Hepatocyte (in vitro differentiated cells): ENCODE measurements around the gene FAM234A. TPM values are rescaled to one million over a fixed set of nuclear protein-coding genes. Genes with fewer than 3 reads are reported as not detected.
A peak's percentile ranks its signal among the peaks of the same experiment; 100 is the strongest.

Source experiments
- DNase-seq: peaks from one replicate; pipeline ENCODE4 v3.0.0-alpha.2; 2016; ENCODE audit warnings: low spot score
- H2AFZ ChIP-seq: fragments of 200-600 bp; sonication (generic); 2 replicates; pipeline ENCODE4 v1.6.0; 2016; ENCODE audit warnings: antibody characterized with exemption, mild to moderate bottlenecking
- H3K27ac ChIP-seq: fragments of 200-600 bp; sonication (generic); 2 replicates; pipeline ENCODE4 v1.5.1; 2016; ENCODE audit warnings: mild to moderate bottlenecking
- H3K27me3 ChIP-seq: fragments of 200-600 bp; sonication (generic); 2 replicates; pipeline ENCODE4 v1.6.1; 2016
- H3K36me3 ChIP-seq: fragments of 200-600 bp; sonication (generic); replicated peaks from 2 replicates; pipeline ENCODE4 v1.5.1; 2016; ENCODE audit warnings: low read depth; ENCODE audit not compliant: insufficient read depth
- H3K4me1 ChIP-seq: fragments of 200-600 bp; sonication (generic); 2 replicates; pipeline ENCODE4 v1.5.1; 2016; ENCODE audit warnings: mild to moderate bottlenecking, moderate library complexity; ENCODE audit not compliant: insufficient read depth
- H3K4me2 ChIP-seq: fragments of 200-600 bp; sonication (generic); 2 replicates; pipeline ENCODE4 v1.6.0; 2016
- H3K4me3 ChIP-seq: fragments of 200-600 bp; sonication (generic); 2 replicates; pipeline ENCODE4 v1.5.1; 2016; ENCODE audit warnings: mild to moderate bottlenecking
- H3K79me2 ChIP-seq: fragments of 200-600 bp; sonication (generic); 2 replicates; pipeline ENCODE4 v1.6.0; 2017; ENCODE audit warnings: mild to moderate bottlenecking
- H3K9me2 ChIP-seq: fragments of 200-600 bp; sonication (generic); replicated peaks from 2 replicates; pipeline ENCODE4 v1.6.0; 2017; ENCODE audit warnings: mild to moderate bottlenecking; ENCODE audit not compliant: insufficient read depth
- H3K9me3 ChIP-seq: fragments of 200-600 bp; sonication (generic); 2 replicates; pipeline ENCODE4 v1.5.1; 2016; ENCODE audit warnings: low read depth, mild to moderate bottlenecking
- H4K20me1 ChIP-seq: fragments of 200-600 bp; sonication (generic); 2 replicates; pipeline ENCODE4 v1.6.0; 2016; ENCODE audit warnings: mild to moderate bottlenecking; ENCODE audit not compliant: insufficient read depth, poor library complexity, severe bottlenecking
- EZH2 ChIP-seq: fragments of 200-600 bp; sonication (generic); IDR thresholded peaks from 2 replicates; pipeline ENCODE4 v1.6.1; 2016; ENCODE audit warnings: antibody characterized with exemption, mild to moderate bottlenecking, borderline replicate concordance
- EZH2phosphoT487 ChIP-seq: fragments of 200-600 bp; sonication (generic); IDR thresholded peaks from one replicate; pipeline ENCODE4 v1.6.1; 2018; ENCODE audit warnings: antibody characterized with exemption, mild to moderate bottlenecking, low read depth, moderate library complexity; ENCODE audit not compliant: unreplicated experiment, severe bottlenecking
- WGBS: methylation state at CpG from one replicate; pipeline ENCODE4 v1.1.6; 2016; ENCODE audit warnings: low lambda C conversion rate; ENCODE audit errors: missing lambda C conversion rate; 5-methylcytosine and 5-hydroxymethylcytosine counted together
- polyA plus RNA-seq: library from polyadenylated mRNA; unstranded; fragments of >200 nt; fragmentation: Nextera tagmentation; extraction: Ambion mirVana; gene quantifications from 2 replicates; pipeline ENCODE4 v1.2.1, GENCODE V29; 2016
- total RNA-seq: library from RNA; depleted of rRNA; stranded (reverse); fragments of >200 nt; gene quantifications from 2 replicates; pipeline ENCODE4 v1.2.3, GENCODE V29; 2014
- TF ChIP-seq, protein P1 (sequence below): fragments of 200-600 bp; sonication (generic); IDR thresholded peaks from 2 replicates; pipeline ENCODE4 v1.5.1; 2016; ENCODE audit warnings: antibody characterized with exemption, mild to moderate bottlenecking; ENCODE audit not compliant: poor library complexity

The FAM234A gene
- total and polyA plus RNA-seq, 2 experiments from 2014 or later = 84.1 to 106 TPM

DNA sequence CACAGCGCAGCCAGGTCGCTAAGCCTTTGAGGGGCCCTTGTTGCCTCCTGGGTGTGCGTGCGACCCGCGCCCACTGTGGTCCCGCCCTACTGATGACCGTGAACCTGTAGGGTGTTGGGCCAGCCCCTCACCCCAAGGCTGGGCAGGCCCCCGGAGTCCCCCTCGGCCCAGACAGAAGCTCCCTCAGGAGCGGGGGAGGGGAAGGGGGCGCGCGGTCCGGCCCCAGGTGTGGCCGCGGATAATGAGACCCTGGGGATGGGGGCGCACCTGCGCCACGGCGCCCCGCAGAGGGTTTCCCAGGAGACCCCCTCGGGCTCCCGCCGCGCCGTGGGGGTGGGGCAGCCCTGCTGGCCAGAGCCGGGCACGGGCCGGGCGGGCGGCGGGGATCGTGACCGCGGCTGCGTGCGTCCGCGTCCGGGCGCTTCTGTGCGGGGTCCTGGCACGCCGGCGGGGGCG, 45.4 kb downstream of the FAM234A start:
- Histone ChIP-seq H3K4me3 (no peak overlapping the region), H4K20me1 (no peaks in the 10 kb centered on the region), H3K36me3 (no peaks in the 10 kb centered on the region), H2AFZ (no peak overlapping the region), H3K79me2 (no peaks in the 10 kb centered on the region), H3K4me1 (peaks cover 6% of the 10 kb centered on the region), H3K27ac (no peak overlapping the region), H3K9me3 (no peaks in the 10 kb centered on the region), H3K9me2 (no peaks in the 10 kb centered on the region), H3K4me2 (peak overlapping the region; percentile 75), H3K27me3 (peaks cover 44% of the 10 kb centered on the region)
- DNase-seq = no peak
- TF ChIP-seq, protein P1, sequence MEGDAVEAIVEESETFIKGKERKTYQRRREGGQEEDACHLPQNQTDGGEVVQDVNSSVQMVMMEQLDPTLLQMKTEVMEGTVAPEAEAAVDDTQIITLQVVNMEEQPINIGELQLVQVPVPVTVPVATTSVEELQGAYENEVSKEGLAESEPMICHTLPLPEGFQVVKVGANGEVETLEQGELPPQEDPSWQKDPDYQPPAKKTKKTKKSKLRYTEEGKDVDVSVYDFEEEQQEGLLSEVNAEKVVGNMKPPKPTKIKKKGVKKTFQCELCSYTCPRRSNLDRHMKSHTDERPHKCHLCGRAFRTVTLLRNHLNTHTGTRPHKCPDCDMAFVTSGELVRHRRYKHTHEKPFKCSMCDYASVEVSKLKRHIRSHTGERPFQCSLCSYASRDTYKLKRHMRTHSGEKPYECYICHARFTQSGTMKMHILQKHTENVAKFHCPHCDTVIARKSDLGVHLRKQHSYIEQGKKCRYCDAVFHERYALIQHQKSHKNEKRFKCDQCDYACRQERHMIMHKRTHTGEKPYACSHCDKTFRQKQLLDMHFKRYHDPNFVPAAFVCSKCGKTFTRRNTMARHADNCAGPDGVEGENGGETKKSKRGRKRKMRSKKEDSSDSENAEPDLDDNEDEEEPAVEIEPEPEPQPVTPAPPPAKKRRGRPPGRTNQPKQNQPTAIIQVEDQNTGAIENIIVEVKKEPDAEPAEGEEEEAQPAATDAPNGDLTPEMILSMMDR = no peak
- no peak for TF ChIP-seq EZH2phosphoT487
- WGBS = 34% methylated on average over 12 of the region's 47 CpGs

DNA sequence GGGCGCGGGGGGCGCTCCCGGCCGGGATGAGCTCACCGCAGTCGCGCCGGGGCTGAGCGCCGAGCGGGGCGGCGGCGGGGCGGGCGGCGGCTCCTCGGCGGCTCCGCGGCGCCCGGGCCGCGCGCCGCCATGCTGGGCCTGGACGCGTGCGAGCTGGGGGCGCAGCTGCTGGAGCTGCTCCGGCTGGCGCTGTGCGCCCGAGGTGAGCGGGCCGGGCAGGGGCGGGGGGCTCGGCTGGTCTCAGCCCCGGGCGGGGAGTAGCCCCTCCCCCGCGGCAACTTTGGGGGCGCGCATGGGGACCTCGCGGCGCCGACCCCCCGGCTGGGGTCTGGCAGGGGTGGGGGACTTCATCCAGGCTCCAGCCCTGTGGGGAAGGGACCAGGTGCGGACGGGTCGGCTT, 45.9 kb downstream of the FAM234A start, which contains the start of gene ARHGDIG:
Gene ARHGDIG, plus strand, starts transcription at position 40 of the 400 bp plus-strand sequence. Its CDS starts 90 bp downstream, at position 130.
- no peaks in the 10 kb centered on the region for H3K9me2 ChIP-seq
- WGBS = 1% methylated on average over 12 of the region's 54 CpGs
- H4K20me1 ChIP-seq = no peaks in the 10 kb centered on the region
- H3K4me3 ChIP-seq = peak within 1 kb of the TSS; percentile 55
- peak; percentile 53 for DNase-seq
- H3K27ac ChIP-seq = no peak within 1 kb of the TSS
- peaks cover 6% of the 10 kb centered on the region for H3K4me1 ChIP-seq
- peak within 1 kb of the TSS; percentile 95 for H3K4me2 ChIP-seq
- H3K9me3 ChIP-seq = no peaks in the 10 kb centered on the region
- H3K36me3 ChIP-seq = no peaks in the 10 kb centered on the region
- TF ChIP-seq EZH2phosphoT487 = no peak
- peak; percentile 0 for TF ChIP-seq EZH2
- H2AFZ ChIP-seq = no peak within 1 kb of the TSS
- H3K79me2 ChIP-seq = no peaks in the 10 kb centered on the region
- peaks cover 40% of the 10 kb centered on the region for H3K27me3 ChIP-seq

DNA sequence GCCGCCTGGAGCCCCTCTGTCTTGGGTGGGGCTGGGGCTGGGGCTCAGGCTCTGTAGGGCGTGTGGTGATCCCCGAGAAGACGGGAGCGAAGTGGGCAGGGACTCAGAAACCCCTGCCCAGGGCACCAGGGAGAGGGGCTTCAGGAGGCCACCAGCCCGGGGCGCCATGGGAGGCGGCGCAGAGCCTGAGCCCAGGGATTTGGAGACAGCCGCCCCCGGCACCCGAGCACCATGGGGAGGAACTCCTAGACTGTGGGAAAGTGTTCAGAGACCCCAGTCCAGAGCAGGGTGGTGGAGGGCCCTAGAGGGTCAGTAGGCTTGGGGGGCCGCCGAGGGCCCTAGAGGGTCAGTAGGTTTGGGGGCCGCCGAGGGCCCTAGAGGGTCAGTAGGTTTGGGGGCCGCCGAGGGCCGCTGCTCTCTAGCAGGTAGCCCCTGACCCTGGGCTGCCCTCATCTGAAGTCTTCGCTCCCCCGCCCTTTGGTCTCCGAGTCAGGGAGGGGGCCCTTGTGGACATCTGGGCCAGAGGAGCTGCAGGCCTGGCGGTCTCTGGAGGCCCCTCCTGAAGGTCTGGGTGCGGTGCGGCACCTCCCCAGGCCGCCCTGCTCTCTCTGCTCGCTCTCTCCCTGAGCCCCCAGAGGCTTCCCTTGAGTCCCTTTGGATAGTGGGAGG, 46.5 kb downstream of the FAM234A start:
- Histone ChIP-seq H3K4me1 (peaks cover 6% of the 10 kb centered on the region), H3K27me3 (peaks cover 38% of the 10 kb centered on the region), H4K20me1 (no peaks in the 10 kb centered on the region), H3K4me2 (peak overlapping the region; percentile 95), H3K36me3 (no peaks in the 10 kb centered on the region), H3K9me3 (no peaks in the 10 kb centered on the region), H3K27ac (no peak overlapping the region), H3K79me2 (no peaks in the 10 kb centered on the region), H2AFZ (no peak overlapping the region), H3K4me3 (peak overlapping the region; percentile 55), H3K9me2 (no peaks in the 10 kb centered on the region)
- TF ChIP-seq EZH2 (no peak), EZH2phosphoT487 (no peak)
- TF ChIP-seq, protein P1 = no peak
- 66% methylated on average over 26 of the region's 27 CpGs for WGBS
- DNase-seq = no peak

DNA sequence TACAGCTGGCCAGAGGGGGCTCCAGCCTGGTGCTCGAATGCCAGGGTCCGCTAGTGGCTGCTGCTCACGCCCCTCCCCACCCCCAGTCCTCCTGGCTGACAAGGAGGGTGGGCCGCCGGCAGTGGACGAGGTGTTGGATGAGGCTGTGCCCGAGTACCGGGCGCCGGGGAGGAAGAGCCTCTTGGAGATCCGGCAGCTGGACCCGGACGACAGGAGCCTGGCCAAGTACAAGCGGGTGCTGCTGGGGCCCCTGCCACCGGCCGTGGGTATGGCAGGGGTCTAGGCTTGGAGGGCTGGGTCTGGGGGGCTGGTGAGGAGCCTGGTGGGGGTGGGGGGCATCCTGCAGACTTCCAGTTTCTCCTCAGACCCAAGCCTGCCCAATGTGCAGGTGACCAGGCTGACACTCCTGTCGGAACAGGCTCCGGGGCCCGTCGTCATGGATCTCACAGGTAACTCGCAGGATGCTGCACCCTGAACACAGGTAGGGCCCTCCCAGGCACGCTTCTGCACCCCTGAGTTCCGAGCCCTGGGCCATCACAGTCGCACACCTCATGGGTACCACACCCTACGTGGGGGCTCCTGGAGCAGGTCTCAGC, 47.1 kb downstream of the FAM234A start:
- 78% methylated on average over 25 of the region's 25 CpGs for WGBS
- Histone ChIP-seq H3K27ac (no peak overlapping the region), H3K4me2 (no peak overlapping the region), H3K9me3 (no peaks in the 10 kb centered on the region), H3K36me3 (no peaks in the 10 kb centered on the region), H3K9me2 (no peaks in the 10 kb centered on the region), H4K20me1 (no peaks in the 10 kb centered on the region), H3K4me1 (peaks cover 6% of the 10 kb centered on the region), H2AFZ (no peak overlapping the region), H3K27me3 (peaks cover 31% of the 10 kb centered on the region), H3K79me2 (no peaks in the 10 kb centered on the region), H3K4me3 (no peak overlapping the region)
- DNase-seq = no peak
- TF ChIP-seq EZH2 = no peak
- TF ChIP-seq, protein P1 = no peak
